D341Med (cell line): Measurements from ENCODE around the gene ZNF423.

Experiments
- DNase-seq: peaks from one replicate; pipeline ENCODE4 v3.0.0; 2012; ENCODE audit warnings: low spot score

Gene ZNF423

GRCh38 chr16:49822649-49823370 lies 33.1 kb downstream of the ZNF423 start:
- no peak for DNase-seq

GRCh38 chr16:49821614-49822282 lies 34.2 kb downstream of the ZNF423 start:
- DNase-seq: no peak

- DNase-seq: no peak
These were observed 34.8 kb downstream of the ZNF423 start for GRCh38 chr16:49821156-49821555.

- DNase-seq: no peak
These were observed 38.0 kb downstream of the ZNF423 start for GRCh38 chr16:49817754-49818507.

- no peak for DNase-seq
These were observed 39.0 kb downstream of the ZNF423 start for GRCh38 chr16:49816875-49817274.

- DNase-seq: no peak
These were observed 44.1 kb downstream of the ZNF423 start for GRCh38 chr16:49811644-49812334.

GRCh38 chr16:49810831-49811230 lies 45.1 kb downstream of the ZNF423 start:
- no peak for DNase-seq

GRCh38 chr16:49809561-49809960 lies 46.4 kb downstream of the ZNF423 start:
- DNase-seq: no peak

GRCh38 chr16:49809062-49809461 lies 46.9 kb downstream of the ZNF423 start:
- DNase-seq: no peak

GRCh38 chr16:49806446-49806845 lies 49.5 kb downstream of the ZNF423 start:
- no peak for DNase-seq

GRCh38 chr16:49801290-49801689 lies 54.6 kb downstream of the ZNF423 start:
- no peak for DNase-seq

- no peak for DNase-seq
These were observed 55.0 kb downstream of the ZNF423 start for GRCh38 chr16:49800876-49801275.

GRCh38 chr16:49800441-49800840 lies 55.5 kb downstream of the ZNF423 start:
- DNase-seq: no peak

- no peak for DNase-seq
These were observed 56.7 kb downstream of the ZNF423 start for GRCh38 chr16:49799172-49799571.

- no peak for DNase-seq
These were observed 60.4 kb downstream of the ZNF423 start for GRCh38 chr16:49795513-49795912.

- DNase-seq: no peak
These were observed 62.7 kb downstream of the ZNF423 start for GRCh38 chr16:49793244-49793643.

- DNase-seq: no peak
These were observed 66.3 kb downstream of the ZNF423 start for GRCh38 chr16:49789616-49790015.

GRCh38 chr16:49788986-49789385 lies 66.9 kb downstream of the ZNF423 start:
- no peak for DNase-seq

GRCh38 chr16:49788572-49788971 lies 67.3 kb downstream of the ZNF423 start:
- DNase-seq: no peak

GRCh38 chr16:49786926-49787557 lies 68.9 kb downstream of the ZNF423 start:
- DNase-seq: no peak

- DNase-seq: no peak
These were observed 69.9 kb downstream of the ZNF423 start for GRCh38 chr16:49785970-49786369.

- DNase-seq: no peak
These were observed 73.5 kb downstream of the ZNF423 start for GRCh38 chr16:49782405-49782804.
